H9 (cell line): ENCODE measurements around the gene MYRF. TPM values are rescaled to one million over a fixed set of nuclear protein-coding genes. Genes with fewer than 3 reads are reported as not detected.

ENCODE experiments used
- DNase-seq: peaks from one replicate; pipeline ENCODE4 v3.0.0-alpha.2; 2017
- H2AFZ ChIP-seq: one replicate; pipeline ENCODE4 v1.6.1; 2013; ENCODE audit warnings: mild to moderate bottlenecking, low read length, control low read depth, moderate library complexity
- H2AK5ac ChIP-seq: 2 replicates; pipeline ENCODE4 v1.6.1; 2013; ENCODE audit warnings: low read length, control low read depth, mixed read lengths; ENCODE audit not compliant: insufficient read length
- H2BK120ac ChIP-seq: one replicate; pipeline ENCODE4 v1.6.1; 2013; ENCODE audit warnings: low read depth, mild to moderate bottlenecking, low read length, control low read depth, inconsistent platforms; ENCODE audit not compliant: poor library complexity, severe bottlenecking
- H2BK12ac ChIP-seq: 2 replicates; pipeline ENCODE4 v1.6.1; 2013; ENCODE audit warnings: low read length, control low read depth, mixed read lengths, low read depth; ENCODE audit not compliant: insufficient read length
- H2BK15ac ChIP-seq: 2 replicates; pipeline ENCODE4 v1.6.1; 2013; ENCODE audit warnings: low read depth, low read length, control low read depth
- H2BK20ac ChIP-seq: one replicate; pipeline ENCODE4 v1.6.1; 2013; ENCODE audit warnings: low read depth, mild to moderate bottlenecking, low read length, control low read depth, inconsistent platforms; ENCODE audit not compliant: poor library complexity, severe bottlenecking
- H2BK5ac ChIP-seq: 2 replicates; pipeline ENCODE4 v1.6.1; 2013; ENCODE audit warnings: low read length, control low read depth, mixed read lengths; ENCODE audit not compliant: insufficient read length
- H3K14ac ChIP-seq: 2 replicates; pipeline ENCODE4 v1.6.1; 2013; ENCODE audit warnings: low read length, control low read depth; ENCODE audit not compliant: insufficient read depth
- H3K18ac ChIP-seq: 2 replicates; pipeline ENCODE4 v1.6.1; 2013; ENCODE audit warnings: low read depth, mild to moderate bottlenecking, mixed read lengths, low read length, control low read depth; ENCODE audit not compliant: insufficient read length
- H3K23ac ChIP-seq: 2 replicates; pipeline ENCODE4 v1.6.1; 2013; ENCODE audit warnings: low read length, control low read depth, mixed read lengths, low read depth; ENCODE audit not compliant: insufficient read length
- H3K23me2 ChIP-seq: 2 replicates; pipeline ENCODE4 v1.6.1; 2013; ENCODE audit warnings: low read depth, mild to moderate bottlenecking, mixed read lengths, low read length, control low read depth; ENCODE audit not compliant: insufficient read length, poor library complexity, severe bottlenecking
- H3K27ac ChIP-seq: 2 replicates; pipeline ENCODE4 v1.5.1; 2013; ENCODE audit warnings: low read length, control low read depth, mixed read lengths, low read depth; ENCODE audit not compliant: insufficient read length
- H3K27me3 ChIP-seq: 2 replicates; pipeline ENCODE4 v1.6.1; 2013; ENCODE audit warnings: low read length, control low read depth, inconsistent platforms; ENCODE audit not compliant: insufficient read depth
- H3K4ac ChIP-seq: 2 replicates; pipeline ENCODE4 v1.6.1; 2013; ENCODE audit warnings: low read depth, mild to moderate bottlenecking, control low read depth, inconsistent platforms, low read length, moderate library complexity
- H3K4me1 ChIP-seq: 2 replicates; pipeline ENCODE4 v1.6.1; 2013; ENCODE audit warnings: low read length, control low read depth, inconsistent platforms; ENCODE audit not compliant: insufficient read depth
- H3K4me2 ChIP-seq: 2 replicates; pipeline ENCODE4 v1.6.1; 2013; ENCODE audit warnings: low read length, control low read depth, mixed read lengths; ENCODE audit not compliant: insufficient read length, insufficient read depth
- H3K56ac ChIP-seq: 2 replicates; pipeline ENCODE4 v1.6.1; 2013; ENCODE audit warnings: low read depth, mild to moderate bottlenecking, mixed read lengths, low read length, control low read depth; ENCODE audit not compliant: insufficient read length
- H3K79me1 ChIP-seq: 2 replicates; pipeline ENCODE4 v1.6.1; 2013; ENCODE audit warnings: low read depth, mild to moderate bottlenecking, moderate library complexity, low read length, control low read depth, inconsistent platforms; ENCODE audit not compliant: insufficient read depth, poor library complexity, severe bottlenecking
- H3K79me2 ChIP-seq: 2 replicates; pipeline ENCODE4 v1.6.1; 2013; ENCODE audit warnings: low read length, control low read depth, inconsistent platforms; ENCODE audit not compliant: insufficient read depth
- H3K9ac ChIP-seq: 2 replicates; pipeline ENCODE4 v1.6.1; 2013; ENCODE audit warnings: low read length, control low read depth, mixed read lengths; ENCODE audit not compliant: insufficient read length; ENCODE audit errors: extremely low read depth
- H3K9me3 ChIP-seq: one replicate; pipeline ENCODE4 v1.6.1; 2013; ENCODE audit warnings: low read depth, low read length, inconsistent platforms; ENCODE audit not compliant: control insufficient read depth
- H3T11ph ChIP-seq: one replicate; pipeline ENCODE4 v1.6.1; 2013; ENCODE audit warnings: mild to moderate bottlenecking, low read length, control low read depth, inconsistent platforms
- H4K20me1 ChIP-seq: one replicate; pipeline ENCODE4 v1.6.1; 2013; ENCODE audit not compliant: control insufficient read depth, insufficient read length, insufficient read depth
- H4K5ac ChIP-seq: 2 replicates; pipeline ENCODE4 v1.6.1; 2013; ENCODE audit warnings: low read depth, mild to moderate bottlenecking, mixed read lengths, low read length, control low read depth; ENCODE audit not compliant: insufficient read length
- H4K8ac ChIP-seq: replicated peaks from 2 replicates; pipeline ENCODE4 v1.6.1; 2013; ENCODE audit warnings: low read length, control low read depth, mixed read lengths, low read depth; ENCODE audit not compliant: insufficient read length
- H4K91ac ChIP-seq: 2 replicates; pipeline ENCODE4 v1.6.1; 2013; ENCODE audit warnings: low read depth, mild to moderate bottlenecking, moderate library complexity, mixed read lengths, low read length, control low read depth; ENCODE audit not compliant: insufficient read length
- H3K27ac Mint-ChIP-seq, 3 experiments: 2 replicates in 2 of 3; 3 replicates in 1 of 3; pipeline ENCODE4 v1.8.0; 2020 to 2021; ENCODE audit warnings: mixed read lengths in 3 of 3, mild to moderate bottlenecking in 1 of 3, moderate library complexity in 1 of 3
- H3K27me3 Mint-ChIP-seq: 2 replicates; pipeline ENCODE4 v1.8.0; 2021; ENCODE audit warnings: low read depth, mild to moderate bottlenecking, moderate library complexity, mixed read lengths
- H3K36me3 Mint-ChIP-seq, 3 experiments: 2 replicates in 2 of 3; 3 replicates in 1 of 3; pipeline ENCODE4 v1.8.0; 2020 to 2021; ENCODE audit warnings: low read depth in 3 of 3, mixed read lengths in 3 of 3; ENCODE audit not compliant: insufficient read depth in 1 of 3
- H3K4me1 Mint-ChIP-seq, 2 experiments: 2 replicates each; pipeline ENCODE4 v1.8.0; 2020; ENCODE audit warnings: mixed read lengths in 2 of 2
- H3K4me3 Mint-ChIP-seq, 2 experiments: 2 replicates in 1 of 2; 3 replicates in 1 of 2; pipeline ENCODE4 v1.8.0; 2020 to 2021; ENCODE audit warnings: mild to moderate bottlenecking in 2 of 2, mixed read lengths in 2 of 2, moderate library complexity in 1 of 2
- H3K9me3 Mint-ChIP-seq, 2 experiments: 2 replicates in 1 of 2; 3 replicates in 1 of 2; pipeline ENCODE4 v1.8.0; 2020; ENCODE audit warnings: mild to moderate bottlenecking in 2 of 2, mixed read lengths in 2 of 2, moderate library complexity in 1 of 2
- WGBS: extraction: QIAGEN DNeasy Blood & Tissue Kit; methylation state at CpG from one replicate; pipeline ENCODE4 v1.1.7; 2013; ENCODE audit warnings: missing lambda C conversion rate, low lambda C conversion rate, mixed read lengths; ENCODE audit not compliant: insufficient read length; ENCODE audit errors: extremely low coverage; 5-methylcytosine and 5-hydroxymethylcytosine counted together
- total RNA-seq: library from RNA; stranded (reverse); gene quantifications from 2 replicates; pipeline ENCODE4 v1.2.1, GENCODE V29; 2021
- TF ChIP-seq, protein P1 (sequence below): fragments of 200-600 bp; sonication (generic); conservative IDR thresholded peaks from 3 replicates; pipeline ENCODE4 v1.8.0; 2021; ENCODE audit warnings: antibody characterized with exemption, mild to moderate bottlenecking

MYRF gene
- total RNA-seq, 1 experiment from 2014 or later, result 13.9 TPM

DNA sequence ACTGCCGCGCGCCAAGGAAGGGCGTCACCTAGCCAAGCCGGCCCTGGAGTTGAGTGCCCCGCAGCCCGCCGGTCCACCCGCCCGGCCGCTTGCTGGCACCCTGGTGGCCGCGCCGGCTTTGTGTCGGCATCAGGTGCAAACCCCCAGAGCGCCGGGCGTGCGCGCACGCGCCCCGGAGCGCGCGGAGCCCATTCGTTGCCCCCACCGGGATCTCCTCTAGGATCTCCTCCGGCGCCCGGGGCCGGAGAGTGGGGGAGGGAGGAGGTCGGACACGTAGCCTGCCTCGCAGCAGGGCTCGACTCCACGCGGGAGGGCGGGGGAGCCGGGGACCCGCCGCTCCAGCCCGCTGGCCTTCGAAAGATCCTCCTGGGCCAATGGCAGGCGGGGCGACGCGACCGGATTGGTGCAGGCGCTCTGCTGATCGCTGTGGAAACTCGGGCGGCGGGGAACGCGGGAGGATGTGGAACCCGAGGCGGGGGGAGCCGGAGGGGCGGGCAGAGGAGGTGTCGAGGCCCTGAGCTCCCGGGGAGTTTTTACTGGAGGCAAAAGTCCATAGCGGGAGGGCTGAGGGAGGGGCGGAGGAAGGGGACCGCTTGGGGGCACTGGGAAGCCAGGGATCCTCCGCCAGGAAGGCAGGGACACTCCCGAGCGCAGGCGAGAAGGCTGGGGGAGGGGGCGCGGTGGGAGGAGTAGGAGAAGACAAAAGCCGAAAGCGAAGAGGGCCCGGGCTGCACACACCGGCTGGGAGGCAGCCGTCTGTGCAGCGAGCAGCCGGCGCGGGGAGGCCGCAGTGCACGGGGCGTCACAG, 75.3 kb downstream of the MYRF start, which contains the start of gene FADS2:
Gene FADS2, plus strand, starts transcription at position 730 of the 808 bp plus-strand sequence. CDS start 91 bp downstream, outside the sequence.
- peak; percentile 95 for DNase-seq
- no peak within 1 kb of the TSS for H4K91ac ChIP-seq
- peaks cover 16% of the 10 kb centered on the region for H3K23me2 ChIP-seq
- peak within 1 kb of the TSS; percentile 91 to 93 for H3K4me3 Mint-ChIP-seq
- peak within 1 kb of the TSS; percentile 66 for H3K9ac ChIP-seq
- H4K20me1 ChIP-seq, result no peaks in the 10 kb centered on the region
- peak within 1 kb of the TSS; percentile 96 for H3K4me2 ChIP-seq
- H2BK20ac ChIP-seq, result no peak within 1 kb of the TSS
- no peak within 1 kb of the TSS for H4K5ac ChIP-seq
- H3K4me1 ChIP-seq, result peaks cover 5% of the 10 kb centered on the region; the same call in 1 of the 2 replicates
- no peaks in the 10 kb centered on the region for H3K9me3 ChIP-seq
- peaks cover 45 to 46% of the 10 kb centered on the region in 2 experiments for H3K4me1 Mint-ChIP-seq
- no peak within 1 kb of the TSS for H2AFZ ChIP-seq
- H3K56ac ChIP-seq, result no peak within 1 kb of the TSS
- no peaks in the 10 kb centered on the region for H3K9me3 Mint-ChIP-seq
- TF ChIP-seq, protein P1, sequence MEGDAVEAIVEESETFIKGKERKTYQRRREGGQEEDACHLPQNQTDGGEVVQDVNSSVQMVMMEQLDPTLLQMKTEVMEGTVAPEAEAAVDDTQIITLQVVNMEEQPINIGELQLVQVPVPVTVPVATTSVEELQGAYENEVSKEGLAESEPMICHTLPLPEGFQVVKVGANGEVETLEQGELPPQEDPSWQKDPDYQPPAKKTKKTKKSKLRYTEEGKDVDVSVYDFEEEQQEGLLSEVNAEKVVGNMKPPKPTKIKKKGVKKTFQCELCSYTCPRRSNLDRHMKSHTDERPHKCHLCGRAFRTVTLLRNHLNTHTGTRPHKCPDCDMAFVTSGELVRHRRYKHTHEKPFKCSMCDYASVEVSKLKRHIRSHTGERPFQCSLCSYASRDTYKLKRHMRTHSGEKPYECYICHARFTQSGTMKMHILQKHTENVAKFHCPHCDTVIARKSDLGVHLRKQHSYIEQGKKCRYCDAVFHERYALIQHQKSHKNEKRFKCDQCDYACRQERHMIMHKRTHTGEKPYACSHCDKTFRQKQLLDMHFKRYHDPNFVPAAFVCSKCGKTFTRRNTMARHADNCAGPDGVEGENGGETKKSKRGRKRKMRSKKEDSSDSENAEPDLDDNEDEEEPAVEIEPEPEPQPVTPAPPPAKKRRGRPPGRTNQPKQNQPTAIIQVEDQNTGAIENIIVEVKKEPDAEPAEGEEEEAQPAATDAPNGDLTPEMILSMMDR, result 0 out of 3 replicates have a peak, but pooled peaks have one; percentile 17
- H2AK5ac ChIP-seq, result no peak within 1 kb of the TSS
- H3K27ac ChIP-seq, result peak within 1 kb of the TSS; percentile 76
- H3K4ac ChIP-seq, result no peak within 1 kb of the TSS
- peak within 1 kb of the TSS; percentile 95 to 99 (median 98) for H3K27ac Mint-ChIP-seq
- no peaks in the 10 kb centered on the region for H3K27me3 ChIP-seq
- no peak within 1 kb of the TSS for H3K23ac ChIP-seq
- no peak within 1 kb of the TSS for H2BK15ac ChIP-seq
- peaks cover 2% of the 10 kb centered on the region for H3K79me1 ChIP-seq
- WGBS, result no CpG with 5 or more reads among the region's 83 CpGs
- H3T11ph ChIP-seq, result no peak within 1 kb of the TSS
- no peak within 1 kb of the TSS for H2BK12ac ChIP-seq
- no peak within 1 kb of the TSS for H2BK120ac ChIP-seq
- peak within 1 kb of the TSS; percentile 83 for H3K18ac ChIP-seq
- no peaks in the 10 kb centered on the region for H3K27me3 Mint-ChIP-seq
- H3K79me2 ChIP-seq, result peaks cover 36% of the 10 kb centered on the region; the same call in 1 of the 2 replicates
- no peak within 1 kb of the TSS for H4K8ac ChIP-seq
- peaks cover 16 to 29% (median 28%) of the 10 kb centered on the region in 3 experiments; a peak in 6 of 7 replicates for H3K36me3 Mint-ChIP-seq
- H2BK5ac ChIP-seq, result no peak within 1 kb of the TSS
- H3K14ac ChIP-seq, result peak within 1 kb of the TSS; percentile 76
